Activated T-cell treated with anti-CD3 and anti-CD28 coated beads, Interleukin-2, amount 50 U/mL, for 72 hours (primary cell): ENCODE data around the gene POU3F3. TPM values are rescaled to one million over a fixed set of nuclear protein-coding genes. Genes with fewer than 3 reads are reported as not detected.

ENCODE experiments used
- ATAC-seq, 2 donors: fragments of 150-1000 bp; cut with Tn5 transposase; replicated peaks in 1 of 2; 2 replicates each; pipeline ENCODE4 v1.10.0; 2021; ENCODE audit warnings: moderate library complexity in 2 of 2, mild to moderate bottlenecking in 1 of 2
- DNase-seq, 2 donors: peaks; one replicate each; pipeline ENCODE4 v3.0.0; 2021 to 2022; ENCODE audit warnings: mixed read lengths in 1 of 2
- H3K27ac Mint-ChIP-seq: one replicate; pipeline ENCODE4 v1.8.0; 2022; ENCODE audit warnings: mild to moderate bottlenecking, moderate library complexity, mixed read lengths
- H3K27me3 Mint-ChIP-seq: one replicate; pipeline ENCODE4 v1.8.0; 2022; ENCODE audit warnings: low read depth, mixed read lengths
- H3K36me3 Mint-ChIP-seq, 2 donors: one replicate each; pipeline ENCODE4 v1.8.0; 2022; ENCODE audit warnings: mixed read lengths in 2 of 2, mild to moderate bottlenecking in 1 of 2; ENCODE audit not compliant: insufficient read depth in 2 of 2
- H3K4me1 Mint-ChIP-seq: one replicate; pipeline ENCODE4 v1.8.0; 2022; ENCODE audit warnings: low read depth, mixed read lengths
- H3K4me3 Mint-ChIP-seq, 2 donors: one replicate each; pipeline ENCODE4 v1.8.0; 2022; ENCODE audit warnings: mild to moderate bottlenecking in 2 of 2, mixed read lengths in 2 of 2, moderate library complexity in 2 of 2
- H3K9me3 Mint-ChIP-seq, 2 donors: one replicate each; pipeline ENCODE4 v1.8.0; 2022; ENCODE audit warnings: mixed read lengths in 2 of 2
- total RNA-seq, 2 donors: library from RNA; stranded (reverse); gene quantifications; one replicate each; pipeline ENCODE4 v1.2.3, GENCODE V29; 2022

Gene POU3F3
- total RNA-seq, 2 donors from 2014 or later: not detected

GRCh38 chr2:104859766-104860450 is 6.0 kb downstream of the POU3F3 start:
- H3K27me3 Mint-ChIP-seq: peaks cover 71% of the 10 kb centered on the region
- DNase-seq: no peak
- H3K36me3 Mint-ChIP-seq: peaks cover 3 to 5% of the 10 kb centered on the region in 2 donors
- no peak overlapping the region for H3K27ac Mint-ChIP-seq
- no peak overlapping the region for H3K4me3 Mint-ChIP-seq
- ATAC-seq: no peak
- H3K9me3 Mint-ChIP-seq: no peaks in the 10 kb centered on the region
- H3K4me1 Mint-ChIP-seq: peaks cover 16% of the 10 kb centered on the region

DNA sequence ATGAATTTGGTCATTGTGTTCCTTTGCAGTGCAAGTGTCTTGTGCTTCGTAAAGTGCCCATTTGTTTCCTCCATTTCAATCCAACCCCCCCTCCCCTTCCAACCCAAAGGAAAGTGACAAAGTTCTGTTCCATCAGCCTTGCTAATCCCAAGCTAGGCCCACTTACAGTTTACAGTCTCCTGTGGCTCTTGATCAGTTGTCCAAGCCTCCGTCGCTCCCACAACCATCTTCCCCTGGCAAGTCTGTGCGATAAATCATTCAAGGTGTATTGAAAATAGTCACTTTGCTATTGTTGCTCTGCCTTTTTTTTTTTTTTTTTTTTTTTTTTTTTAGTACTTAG is 6.5 kb downstream of the POU3F3 start:
- H3K27ac Mint-ChIP-seq: no peak overlapping the region
- peaks cover 76% of the 10 kb centered on the region for H3K27me3 Mint-ChIP-seq
- no peak overlapping the region for H3K4me3 Mint-ChIP-seq
- H3K9me3 Mint-ChIP-seq: no peaks in the 10 kb centered on the region
- ATAC-seq (no peak), DNase-seq (no peak)
- H3K4me1 Mint-ChIP-seq: peaks cover 16% of the 10 kb centered on the region
- H3K36me3 Mint-ChIP-seq: peaks cover 3 to 5% of the 10 kb centered on the region in 2 donors

DNA sequence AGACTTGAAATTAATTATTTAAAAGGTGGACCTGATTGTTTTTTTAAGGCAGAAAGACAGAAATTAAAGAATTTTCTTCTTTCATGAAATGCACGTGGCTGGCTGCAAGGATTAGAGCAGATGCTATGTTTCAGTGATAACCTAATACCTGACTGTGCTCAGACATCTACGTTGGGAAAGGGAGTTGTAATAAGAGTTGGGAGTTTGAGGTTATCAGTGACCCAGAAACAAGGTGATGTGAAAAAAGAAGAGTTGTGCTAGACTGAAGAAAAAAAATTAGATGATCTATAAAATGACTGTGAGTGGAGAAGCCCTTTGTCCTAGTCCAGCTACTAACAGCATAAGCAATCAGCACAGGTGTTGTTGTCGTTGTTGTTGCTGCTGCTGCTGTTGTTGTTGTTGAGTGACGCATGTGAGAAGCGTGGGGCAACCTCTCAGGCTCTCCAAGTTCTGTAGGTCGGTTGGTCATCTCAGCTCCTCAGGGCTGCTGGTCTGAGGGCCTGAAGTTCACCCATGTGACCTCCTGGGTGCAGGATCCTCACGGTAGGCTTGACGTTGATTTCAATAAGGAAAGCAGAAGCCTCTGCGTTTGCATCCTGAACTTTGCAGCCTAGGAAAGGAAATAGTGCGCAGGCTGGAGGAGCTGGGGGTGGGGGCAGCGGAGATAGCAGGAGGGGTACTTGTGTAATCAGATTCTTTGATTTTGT is 7.6 kb downstream of the POU3F3 start:
- Mint-ChIP-seq H3K27ac (no peak overlapping the region), H3K9me3 (no peaks in the 10 kb centered on the region), H3K36me3 (peaks cover 3 to 5% of the 10 kb centered on the region in 2 donors), H3K27me3 (peaks cover 87% of the 10 kb centered on the region), H3K4me3 (peak overlapping the region; percentile 10 to 66), H3K4me1 (peaks cover 16% of the 10 kb centered on the region)
- ATAC-seq (no peak), DNase-seq (no peak)

GRCh38 chr2:104862058-104862941 is 8.4 kb downstream of the POU3F3 start:
- no peak for ATAC-seq
- peak overlapping the region; percentile 23 for H3K27ac Mint-ChIP-seq
- peaks cover 12% of the 10 kb centered on the region for H3K4me1 Mint-ChIP-seq
- H3K9me3 Mint-ChIP-seq: no peaks in the 10 kb centered on the region
- peaks cover 91% of the 10 kb centered on the region for H3K27me3 Mint-ChIP-seq
- no peak for DNase-seq
- H3K36me3 Mint-ChIP-seq: peaks cover 3 to 5% of the 10 kb centered on the region in 2 donors
- peak overlapping the region; percentile 60 to 66 for H3K4me3 Mint-ChIP-seq

- no peak for DNase-seq
- Mint-ChIP-seq H3K27me3 (peaks cover 89% of the 10 kb centered on the region), H3K9me3 (no peaks in the 10 kb centered on the region), H3K27ac (no peak overlapping the region), H3K36me3 (peaks cover 3% of the 10 kb centered on the region in 2 donors), H3K4me3 (no peak overlapping the region), H3K4me1 (peaks cover 8% of the 10 kb centered on the region)
- ATAC-seq: no peak
These were observed 9.2 kb downstream of the POU3F3 start for GRCh38 chr2:104863146-104863467.

DNA sequence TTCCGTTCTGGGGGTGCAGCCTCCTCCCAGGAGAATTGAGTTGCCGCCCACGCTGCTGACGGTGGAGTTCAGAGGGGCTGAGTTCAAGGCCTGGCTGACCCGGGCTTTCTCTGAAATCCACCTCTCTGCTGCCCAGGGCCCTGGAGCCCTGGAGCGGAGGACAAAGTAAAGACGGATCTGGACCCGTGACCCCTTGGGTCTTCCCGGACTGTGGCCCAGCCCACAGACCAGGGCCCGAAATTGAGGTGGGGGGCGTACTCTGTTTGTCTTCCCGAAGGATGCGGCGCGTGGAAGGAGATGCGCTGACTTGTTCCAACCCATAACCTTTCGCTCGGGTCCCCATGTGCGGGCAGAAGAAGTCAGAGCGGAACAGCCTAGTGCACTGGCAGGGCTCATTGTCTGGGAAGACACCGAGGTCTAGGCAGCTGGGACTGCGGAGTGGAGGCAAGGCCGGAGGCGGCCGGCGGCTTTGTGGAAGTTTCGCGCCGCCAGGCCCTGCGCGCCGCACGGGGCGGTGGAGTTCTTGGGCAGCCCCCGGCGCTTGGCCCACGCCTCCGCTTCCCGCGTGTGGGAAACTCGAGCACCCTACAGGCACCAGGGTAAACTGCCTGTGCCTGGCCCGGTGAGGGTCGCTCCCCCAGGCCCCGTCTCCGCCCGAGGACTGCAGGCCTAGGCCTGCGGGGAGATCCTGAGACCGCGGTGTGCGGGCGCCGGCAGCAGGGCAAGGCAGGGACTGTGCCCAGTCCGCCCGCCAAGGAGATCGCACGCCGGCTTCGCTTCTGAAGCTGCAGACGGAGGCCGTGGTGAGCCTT is 9.8 kb downstream of the POU3F3 start:
- Mint-ChIP-seq H3K27ac (no peak overlapping the region), H3K27me3 (peaks cover 89% of the 10 kb centered on the region), H3K36me3 (peaks cover 2 to 3% of the 10 kb centered on the region in 2 donors), H3K4me3 (peak overlapping the region in 1 of 2 donors; percentile 13), H3K4me1 (peaks cover 8% of the 10 kb centered on the region), H3K9me3 (no peaks in the 10 kb centered on the region)
- no peak for DNase-seq
- no peak for ATAC-seq

- ATAC-seq: no peak
- H3K4me1 Mint-ChIP-seq: peaks cover 8% of the 10 kb centered on the region
- H3K36me3 Mint-ChIP-seq: peaks cover 2 to 3% of the 10 kb centered on the region in 2 donors
- H3K27ac Mint-ChIP-seq: no peak overlapping the region
- peaks cover 89% of the 10 kb centered on the region for H3K27me3 Mint-ChIP-seq
- DNase-seq: no peak
- H3K4me3 Mint-ChIP-seq: no peak overlapping the region
- no peaks in the 10 kb centered on the region for H3K9me3 Mint-ChIP-seq
These were observed 10.6 kb downstream of the POU3F3 start for GRCh38 chr2:104864280-104865095.

DNA sequence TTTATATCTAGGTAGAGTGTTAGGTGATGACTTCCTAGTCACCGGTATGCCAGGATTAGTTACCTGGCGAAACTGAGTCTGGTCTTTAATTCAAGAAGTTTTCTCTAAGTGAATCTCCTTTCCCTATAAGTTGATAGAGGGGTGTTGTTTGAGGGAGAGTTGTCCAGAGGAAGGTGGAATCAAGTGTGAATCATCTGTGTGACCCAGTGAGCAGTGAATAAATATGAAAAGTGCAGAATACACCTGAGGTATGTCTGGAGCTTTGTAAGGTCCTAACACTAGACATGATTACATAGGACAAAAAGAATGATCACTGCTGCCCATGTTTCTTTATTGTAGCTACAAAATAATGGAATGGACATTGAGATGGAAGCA is 11.2 kb downstream of the POU3F3 start:
- Mint-ChIP-seq H3K9me3 (no peaks in the 10 kb centered on the region), H3K4me3 (no peak overlapping the region), H3K4me1 (peaks cover 8% of the 10 kb centered on the region), H3K27ac (no peak overlapping the region), H3K27me3 (peaks cover 83% of the 10 kb centered on the region), H3K36me3 (peaks cover 2 to 3% of the 10 kb centered on the region in 2 donors)
- no peak for DNase-seq
- no peak for ATAC-seq

GRCh38 chr2:104866122-104866864 is 12.4 kb downstream of the POU3F3 start:
- peaks cover 2 to 3% of the 10 kb centered on the region in 2 donors for H3K36me3 Mint-ChIP-seq
- DNase-seq (no peak), ATAC-seq (no peak)
- no peak overlapping the region for H3K27ac Mint-ChIP-seq
- peaks cover 8% of the 10 kb centered on the region for H3K4me1 Mint-ChIP-seq
- H3K9me3 Mint-ChIP-seq: no peaks in the 10 kb centered on the region
- H3K27me3 Mint-ChIP-seq: peaks cover 84% of the 10 kb centered on the region
- H3K4me3 Mint-ChIP-seq: no peak overlapping the region

GRCh38 chr2:104866883-104867812 is 13.2 kb downstream of the POU3F3 start:
- ATAC-seq (no peak), DNase-seq (no peak)
- Mint-ChIP-seq H3K36me3 (peaks cover 0 to under 1% of the 10 kb centered on the region in 2 donors), H3K27ac (no peak overlapping the region), H3K4me1 (peaks cover 10% of the 10 kb centered on the region), H3K9me3 (no peaks in the 10 kb centered on the region), H3K4me3 (no peak overlapping the region), H3K27me3 (peaks cover 84% of the 10 kb centered on the region)
